K562 (cell line): ENCODE measurements around the gene PRDM16. TPM values are rescaled to one million over a fixed set of nuclear protein-coding genes. Genes with fewer than 3 reads are reported as not detected.

ENCODE experiments used
- ATAC-seq: fragments of 200-7000 bp; cut with Tn5 transposase; 3 replicates; pipeline ENCODE4 v1.9.1; 2020; ENCODE audit warnings: moderate library complexity
- BruUV-seq: library from RNA; stranded (reverse); fragments of 400-500 nt; replicated peaks from 2 replicates; lab custom pipeline; 2021; lab: Mats Ljungman, UMichigan
- CTCF ChIA-PET: fragments of 300-600 bp; formaldehyde crosslinking; extraction: SDS; loops from one replicate; lab custom pipeline; 2021; ENCODE audit warnings: low intra/inter-chr PET ratio; lab: Yijun Ruan, JAX
- POLR2A ChIA-PET: fragments of 300-600, 350-650 bp; sonication (Branson Sonifier 250); formaldehyde crosslinking; extraction: SDS; loops from one replicate; lab custom pipeline; 2021; ENCODE audit warnings: antibody characterized with exemption, inconsistent platforms; lab: Yijun Ruan, JAX
- DNase-seq, 4 experiments: peaks; one replicate each; pipeline versions ENCODE4 v3.0.0 to v3.0.0-alpha.2; 2011 to 2018; ENCODE audit warnings: low spot score in 3 of 4, mixed read lengths in 3 of 4; ENCODE audit errors: extremely low read depth in 1 of 4
- FAIRE-seq: peaks from 2 replicates; lab custom pipeline; 2011; peaks lifted over from hg19 to GRCh38; lab: Jason Lieb, UNC
- H2AFZ ChIP-seq: 2 replicates; pipeline ENCODE4 v1.6.0; 2011; ENCODE audit warnings: low read depth, low read length, control low read depth, inconsistent platforms
- H3K27ac ChIP-seq: fragments of 200-600 bp; 3 replicates; pipeline ENCODE4 v1.8.0; 2011; ENCODE audit warnings: low read depth, mild to moderate bottlenecking, control low read depth, inconsistent platforms, low read length, moderate library complexity, mixed read lengths; ENCODE audit errors: extremely low read depth
- H3K27me3 ChIP-seq, 2 experiments: fragments of 300-600 bp in 1 of 2; 2 replicates in 1 of 2; 3 replicates in 1 of 2; pipeline versions ENCODE4 v1.6.0 to v1.8.0; 2011; ENCODE audit warnings: inconsistent platforms in 2 of 2, low read length in 2 of 2, mild to moderate bottlenecking in 1 of 2, mixed read lengths in 1 of 2, moderate library complexity in 1 of 2; ENCODE audit not compliant: control insufficient read depth in 2 of 2, insufficient read depth in 2 of 2
- H3K36me3 ChIP-seq: fragments of 300-600 bp; 3 replicates; pipeline ENCODE4 v1.8.0; 2011; ENCODE audit warnings: mild to moderate bottlenecking, low read length, inconsistent platforms; ENCODE audit not compliant: control insufficient read depth, insufficient read depth
- H3K4me1 ChIP-seq, 2 experiments: fragments of 200-600 bp in 1 of 2; replicated peaks in 1 of 2; 2 replicates in 1 of 2; 3 replicates in 1 of 2; pipeline versions ENCODE4 v1.5.1 to v1.8.0; 2011; ENCODE audit warnings: inconsistent platforms in 2 of 2, low read length in 2 of 2, mild to moderate bottlenecking in 1 of 2, mixed read lengths in 1 of 2, moderate library complexity in 1 of 2; ENCODE audit not compliant: control insufficient read depth in 2 of 2, insufficient read depth in 2 of 2
- H3K4me2 ChIP-seq: 2 replicates; pipeline ENCODE4 v1.6.1; 2011; ENCODE audit warnings: low read length, control low read depth, inconsistent platforms, mixed read lengths; ENCODE audit not compliant: insufficient read depth
- H3K4me3 ChIP-seq: fragments of 200-600 bp; sonication (generic), shearing (Covaris generic); 2 replicates; pipeline ENCODE4 v1.5.1; 2016; ENCODE audit warnings: control low read depth, inconsistent platforms
- H3K79me2 ChIP-seq: fragments of 200-600 bp; 3 replicates; pipeline ENCODE4 v1.8.0; 2011; ENCODE audit warnings: low read length, inconsistent platforms; ENCODE audit not compliant: control insufficient read depth, insufficient read depth
- H3K9ac ChIP-seq, 2 experiments: 2 replicates each; pipeline versions ENCODE4 v1.6.0 to v1.6.1; 2011; ENCODE audit warnings: low read depth in 2 of 2, low read length in 2 of 2, control low read depth in 1 of 2, inconsistent platforms in 1 of 2, mild to moderate bottlenecking in 1 of 2, mixed read lengths in 1 of 2; ENCODE audit not compliant: insufficient read depth in 1 of 2
- H3K9me1 ChIP-seq: one replicate; pipeline ENCODE4 v1.6.0; 2011; ENCODE audit warnings: inconsistent platforms, mild to moderate bottlenecking, low read length, moderate library complexity; ENCODE audit not compliant: control insufficient read depth, insufficient read depth
- H3K9me3 ChIP-seq: replicated peaks from 2 replicates; pipeline ENCODE4 v1.5.1; 2011; ENCODE audit warnings: low read depth, low read length, inconsistent platforms; ENCODE audit not compliant: control insufficient read depth, insufficient read depth
- H4K20me1 ChIP-seq: replicated peaks from 2 replicates; pipeline ENCODE4 v1.6.1; 2011; ENCODE audit warnings: low read length, inconsistent platforms, mixed read lengths; ENCODE audit not compliant: control insufficient read depth, insufficient read depth
- BRF1 ChIP-seq: IDR thresholded peaks from 3 replicates; pipeline ENCODE4 v1.6.1; 2011; ENCODE audit warnings: borderline replicate concordance, mild to moderate bottlenecking; ENCODE audit not compliant: insufficient read length; ENCODE audit errors: extremely low read depth
- CAMTA2 ChIP-seq: fragments of 250-450 bp; sonication (Bioruptor Pico); conservative IDR thresholded peaks from 2 replicates; pipeline ENCODE4 v1.5.1; 2022
- ILF3 ChIP-seq: fragments of 450-650 bp; IDR thresholded peaks from 2 replicates; pipeline ENCODE4 v1.6.1; 2018; ENCODE audit warnings: antibody characterized with exemption, mild to moderate bottlenecking, moderate library complexity, borderline replicate concordance
- SREBF1 ChIP-seq: fragments of 150-350 bp; IDR thresholded peaks from 2 replicates; pipeline ENCODE4 v1.6.1; 2014; ENCODE audit warnings: antibody characterized with exemption, low read depth, low read length, borderline replicate concordance
- WGBS: fragments of 100-300 bp; shearing (Covaris generic); methylation state at CpG from one replicate; pipeline ENCODE4 v1.1.6; 2016; ENCODE audit warnings: low coverage, mixed read lengths; ENCODE audit not compliant: insufficient coverage; ENCODE audit errors: missing lambda C conversion rate; 5-methylcytosine and 5-hydroxymethylcytosine counted together
- in situ Hi-C: fragments of 300-500 bp; cut with MboI; formaldehyde crosslinking; loops from 4 replicates; pipeline ENCODE4 v1.15.0; 2018; ENCODE audit warnings: inconsistent platforms, mixed read lengths
- intact Hi-C: fragments of 100-400 bp; cut with micrococcal nuclease; formaldehyde crosslinking; loops from 2 replicates; pipeline ENCODE4 v1.14.2; 2022
- polyA plus RNA-seq, 8 experiments: library from polyadenylated mRNA; depleted of rRNA in 4 of 8; stranded (reverse) in 5 of 8; unstranded in 3 of 8; fragments of >200 nt; fragmentation: Nextera tagmentation in 2 of 8; fragmentation: Illumina TruSeq in 1 of 8; extraction: Ambion mirVana in 2 of 8; extraction: Trizol in 1 of 8; gene quantifications; 2 replicates each; pipeline versions ENCODE4 v1.2.1 to v1.2.3, GENCODE V29; 2011 to 2014; ENCODE audit warnings: inconsistent platforms in 1 of 8, missing spikeins in 1 of 8
- total RNA-seq, 7 experiments: library from RNA; depleted of rRNA in 6 of 7; stranded (reverse); fragments of >200 nt in 6 of 7; fragmentation: Illumina TruSeq in 2 of 7; extraction: Trizol in 2 of 7; gene quantifications; 2 replicates each; pipeline versions ENCODE4 v1.2.1 to v1.2.3, GENCODE V29; 2011 to 2021; ENCODE audit warnings: low replicate concordance in 1 of 7
- TF ChIP-seq, protein P1 (sequence below): fragments of 450-650 bp; IDR thresholded peaks from 2 replicates; pipeline ENCODE4 v1.6.1; 2016
- TF ChIP-seq, protein P2 (sequence below), 2 experiments: fragments of 450-650 bp in 1 of 2; sonication (generic) in 1 of 2; formaldehyde crosslinking; conservative IDR thresholded peaks; 2 replicates each; pipeline versions ENCODE4 v1.4.0 to v1.8.1; 2020 to 2022; ENCODE audit warnings: mild to moderate bottlenecking in 1 of 2, missing genetic modification reagents in 1 of 2

Gene PRDM16
- total and polyA plus RNA-seq, 9 of the 15 experiments (the other 6 are each of a cell fraction or from before 2014, with no cell fraction given), result 0.10 to 0.27 TPM; not detected in 7

DNA sequence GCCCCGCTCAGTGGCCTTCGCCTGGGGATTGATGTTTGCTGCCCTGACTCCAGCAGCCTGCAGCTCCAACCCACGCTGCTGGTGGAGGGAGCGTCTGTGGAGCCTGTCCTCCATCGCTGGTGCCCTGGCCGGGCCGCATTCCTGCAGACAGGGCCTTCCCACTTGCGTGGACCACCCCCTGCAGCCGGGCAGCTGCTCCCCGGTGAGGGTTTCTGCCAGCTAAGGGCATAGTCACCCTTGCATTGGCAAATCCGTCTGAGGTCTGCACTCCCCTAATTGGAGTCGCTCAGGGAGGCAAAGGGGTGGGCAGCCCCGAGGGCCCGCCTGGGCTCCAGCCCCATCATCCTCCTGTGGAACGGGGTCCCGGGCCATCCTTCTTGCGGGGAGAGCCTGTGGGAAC lies 43.5 kb downstream of the PRDM16 start:
- no TSS peak for BruUV-seq
- POLR2A ChIA-PET, result no interaction called here

DNA sequence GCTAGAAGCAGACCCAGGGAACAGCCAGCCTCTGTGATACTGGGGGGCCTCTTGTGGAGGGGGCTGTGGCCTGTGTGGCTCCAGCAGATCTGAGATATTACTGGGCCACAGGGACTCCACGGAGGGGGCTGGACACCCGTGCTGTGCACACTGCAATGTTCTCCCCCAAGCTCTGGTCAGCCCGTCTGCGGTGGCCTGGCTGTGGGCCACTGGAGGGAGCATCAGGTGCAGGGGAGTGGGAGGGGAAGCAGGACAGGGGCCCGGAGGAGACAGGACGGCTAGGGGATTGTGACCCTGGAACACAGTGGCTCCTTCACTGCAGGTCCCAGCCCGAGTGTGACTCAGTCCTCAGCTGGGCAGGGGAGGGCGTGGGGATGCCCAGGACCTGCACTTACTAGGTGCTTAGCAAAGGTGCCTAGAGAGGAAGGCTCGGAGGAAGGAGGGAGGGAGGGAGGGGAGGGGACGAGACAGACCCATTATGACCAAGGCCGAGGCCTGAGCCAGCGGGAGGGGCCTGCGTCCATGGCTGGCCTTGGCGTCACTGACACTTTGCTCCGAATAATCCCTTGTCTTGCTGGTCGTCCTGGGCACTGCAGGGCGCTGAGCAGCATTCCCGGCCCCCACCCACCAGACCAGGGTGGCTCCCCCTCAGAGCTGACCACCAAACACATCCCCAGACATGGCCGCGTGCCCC lies 44.2 kb downstream of the PRDM16 start:
- H3K27me3 ChIP-seq, result no peaks in the 10 kb centered on the region; a peak in 1 of 5 replicates
- under 1% methylated on average over 17 of the region's 20 CpGs for WGBS
- TF ChIP-seq BRF1 (no peak), ILF3 (no peak), SREBF1 (no peak)
- TF ChIP-seq, protein P1, sequence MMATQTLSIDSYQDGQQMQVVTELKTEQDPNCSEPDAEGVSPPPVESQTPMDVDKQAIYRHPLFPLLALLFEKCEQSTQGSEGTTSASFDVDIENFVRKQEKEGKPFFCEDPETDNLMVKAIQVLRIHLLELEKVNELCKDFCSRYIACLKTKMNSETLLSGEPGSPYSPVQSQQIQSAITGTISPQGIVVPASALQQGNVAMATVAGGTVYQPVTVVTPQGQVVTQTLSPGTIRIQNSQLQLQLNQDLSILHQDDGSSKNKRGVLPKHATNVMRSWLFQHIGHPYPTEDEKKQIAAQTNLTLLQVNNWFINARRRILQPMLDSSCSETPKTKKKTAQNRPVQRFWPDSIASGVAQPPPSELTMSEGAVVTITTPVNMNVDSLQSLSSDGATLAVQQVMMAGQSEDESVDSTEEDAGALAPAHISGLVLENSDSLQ, result no peak
- TF ChIP-seq, all 486 proteins: peak for 0
- in situ Hi-C loops, result no loop called here
- DNase-seq (no peak), ATAC-seq (no peak), FAIRE-seq (no peak)
- no peaks in the 10 kb centered on the region for H3K36me3 ChIP-seq
- no peak overlapping the region for H3K9ac ChIP-seq
- no peaks in the 10 kb centered on the region for H3K79me2 ChIP-seq
- H4K20me1 ChIP-seq, result no peaks in the 10 kb centered on the region
- intact Hi-C loops, result no loop called here
- ChIA-PET POLR2A (interaction anchor here (0.6 kb wide), 1 partner anchor 12 kb away, joined by 3 read pairs; no protein-coding TSS in a partner anchor), CTCF (no interaction called here)
- H3K9me1 ChIP-seq, result no peaks in the 10 kb centered on the region
- peaks cover 0 to 7% of the 10 kb centered on the region in 2 experiments; a peak in 1 of 5 replicates for H3K4me1 ChIP-seq
- no peak overlapping the region for H2AFZ ChIP-seq
- no peak overlapping the region for H3K4me3 ChIP-seq
- no peaks in the 10 kb centered on the region for H3K9me3 ChIP-seq
- BruUV-seq, result no TSS peak
- no peak overlapping the region for H3K4me2 ChIP-seq
- H3K27ac ChIP-seq, result no peak overlapping the region

More for the DNA sequence above, 43.5 kb downstream of the PRDM16 start:
- TF ChIP-seq CAMTA2 (CRISPR knock-in tag), result no peak
- TF ChIP-seq, protein P2, sequence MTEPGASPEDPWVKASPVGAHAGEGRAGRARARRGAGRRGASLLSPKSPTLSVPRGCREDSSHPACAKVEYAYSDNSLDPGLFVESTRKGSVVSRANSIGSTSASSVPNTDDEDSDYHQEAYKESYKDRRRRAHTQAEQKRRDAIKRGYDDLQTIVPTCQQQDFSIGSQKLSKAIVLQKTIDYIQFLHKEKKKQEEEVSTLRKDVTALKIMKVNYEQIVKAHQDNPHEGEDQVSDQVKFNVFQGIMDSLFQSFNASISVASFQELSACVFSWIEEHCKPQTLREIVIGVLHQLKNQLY (CRISPR knock-in tag; conservative IDR thresholded peaks at IDR 0.05), result no peak
- TF ChIP-seq, all 486 proteins: peak for 0
- Histone ChIP-seq H3K9me1 (no peaks in the 10 kb centered on the region), H3K79me2 (no peaks in the 10 kb centered on the region), H2AFZ (no peak overlapping the region), H3K4me1 (peaks cover 0 to 7% of the 10 kb centered on the region in 2 experiments; a peak in 1 of 5 replicates), H3K9me3 (no peaks in the 10 kb centered on the region), H3K36me3 (no peaks in the 10 kb centered on the region), H3K27me3 (no peaks in the 10 kb centered on the region), H3K4me2 (no peak overlapping the region), H3K4me3 (no peak overlapping the region), H4K20me1 (no peaks in the 10 kb centered on the region), H3K27ac (no peak overlapping the region), H3K9ac (no peak overlapping the region)
- DNase-seq, result no peak
- under 1% methylated on average over 17 of the region's 17 CpGs for WGBS
- no peak for FAIRE-seq
- ATAC-seq, result no peak
- intact Hi-C loops, result no loop called here
- CTCF ChIA-PET, result no interaction called here
- in situ Hi-C loops, result no loop called here
